HG02678 (cell line): ENCODE data around the gene KIAA0513.
"Not testable (repeated sequence)": the region's sequence is repeated elsewhere in the genome, so short reads cannot be mapped to it uniquely, and the experiment has no call there.

Experiments
- ATAC-seq: cut with Tn5 transposase; IDR thresholded peaks from one replicate; pipeline ENCODE4 v1.9.1; 2021; ENCODE audit warnings: mild to moderate bottlenecking, moderate library complexity; ENCODE audit not compliant: unreplicated experiment

KIAA0513 gene

DNA sequence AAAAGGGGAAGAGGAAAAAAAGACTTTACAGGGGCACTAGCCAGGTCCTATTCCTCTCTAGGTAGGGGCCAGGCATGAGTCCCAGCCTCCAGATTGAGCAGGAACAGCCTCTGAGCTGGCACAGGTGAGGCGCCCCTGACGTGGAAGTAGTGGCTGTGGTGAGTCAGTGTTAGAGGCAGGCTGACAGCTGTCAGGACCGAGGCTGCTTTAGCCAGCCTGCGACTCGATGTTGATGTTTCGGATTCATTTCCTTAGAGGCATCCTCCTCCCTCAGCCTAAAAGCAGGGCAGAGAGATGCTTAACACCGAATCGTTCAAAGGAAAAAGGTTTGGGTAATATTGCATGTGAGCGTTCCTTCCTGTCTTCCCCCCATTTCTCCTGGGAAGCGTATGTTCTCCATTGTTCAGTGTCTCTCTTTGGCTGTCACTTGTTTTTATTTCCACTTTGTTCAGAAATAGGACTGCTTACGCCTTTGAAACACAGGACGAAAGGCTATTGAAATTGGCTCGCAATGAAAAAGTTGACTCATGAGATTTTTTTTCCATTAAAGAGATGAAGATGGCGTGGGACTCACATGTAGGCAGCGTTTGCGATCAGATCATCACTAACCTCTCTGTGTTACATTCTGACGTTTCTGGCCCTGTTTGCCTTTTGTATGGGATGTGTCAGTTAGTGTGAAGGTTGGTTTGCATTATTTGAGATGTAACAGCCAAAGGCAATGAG lies 1.3 kb downstream of the KIAA0513 start:
- peak; percentile 35 for ATAC-seq

DNA sequence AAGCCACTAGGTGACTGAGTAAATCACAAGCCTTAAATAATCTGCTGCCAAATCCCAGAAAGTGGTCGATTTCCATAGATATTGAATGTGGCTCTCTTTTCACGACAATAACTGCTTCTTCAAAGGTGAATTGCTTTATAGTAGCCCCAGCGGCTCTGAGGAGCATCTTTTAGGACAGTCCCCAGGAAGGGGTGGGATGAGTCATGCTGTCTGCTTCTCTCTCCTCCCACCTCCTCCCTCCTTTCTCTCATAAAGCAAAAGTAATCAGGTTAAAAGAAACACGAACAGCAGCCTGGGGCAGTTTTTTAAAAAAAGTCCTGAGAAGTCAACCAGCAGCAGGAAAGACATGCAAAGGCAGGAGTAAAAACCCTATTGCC lies 1.8 kb downstream of the KIAA0513 start:
- no peak for ATAC-seq

DNA sequence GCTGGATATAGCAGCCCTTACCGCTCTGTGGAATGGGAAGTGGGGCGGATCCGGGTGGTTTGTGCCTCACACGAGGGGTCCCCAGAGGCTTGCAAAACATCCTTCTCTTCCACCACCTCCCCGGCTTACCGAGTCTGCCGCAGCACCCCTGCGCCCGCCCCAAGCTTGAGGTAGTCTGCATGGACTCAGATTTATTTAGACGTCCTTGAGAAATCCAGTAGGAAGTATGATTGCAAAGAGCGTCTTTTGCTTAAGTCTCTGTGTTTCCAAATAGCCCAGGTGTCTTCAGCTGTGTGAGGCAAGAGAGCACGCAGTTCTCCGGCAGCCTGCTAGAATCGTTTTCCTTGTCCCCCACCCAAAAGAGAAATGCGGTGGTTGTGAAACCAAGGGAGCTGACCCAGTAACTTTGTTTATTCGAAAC lies 2.4 kb downstream of the KIAA0513 start:
- ATAC-seq: no peak

- ATAC-seq: no peak
These were observed 3.9 kb downstream of the KIAA0513 start for GRCh38 chr16:85031451-85031850.

GRCh38 chr16:85032187-85032586 lies 4.6 kb downstream of the KIAA0513 start:
- ATAC-seq: not testable (repeated sequence)

DNA sequence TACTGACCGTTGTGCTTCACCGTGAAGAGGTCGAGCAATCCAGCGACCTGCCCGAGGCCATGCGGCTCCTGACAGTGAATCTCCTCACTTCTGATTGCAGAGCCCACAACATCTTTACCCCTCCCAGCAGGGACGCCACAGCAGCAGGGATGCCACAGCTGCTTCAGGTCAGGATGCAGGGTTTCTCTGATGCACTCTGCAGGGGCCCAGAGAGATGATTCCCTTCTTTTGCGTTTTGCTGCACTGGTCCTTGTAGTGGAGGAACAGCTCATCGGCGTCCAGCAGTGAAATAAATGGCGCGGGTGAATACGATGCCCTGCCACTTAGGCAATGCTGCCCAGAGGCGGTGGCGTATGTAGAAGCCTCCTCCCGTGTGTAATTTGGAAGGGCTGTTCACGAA lies 5.6 kb downstream of the KIAA0513 start:
- no peak for ATAC-seq

DNA sequence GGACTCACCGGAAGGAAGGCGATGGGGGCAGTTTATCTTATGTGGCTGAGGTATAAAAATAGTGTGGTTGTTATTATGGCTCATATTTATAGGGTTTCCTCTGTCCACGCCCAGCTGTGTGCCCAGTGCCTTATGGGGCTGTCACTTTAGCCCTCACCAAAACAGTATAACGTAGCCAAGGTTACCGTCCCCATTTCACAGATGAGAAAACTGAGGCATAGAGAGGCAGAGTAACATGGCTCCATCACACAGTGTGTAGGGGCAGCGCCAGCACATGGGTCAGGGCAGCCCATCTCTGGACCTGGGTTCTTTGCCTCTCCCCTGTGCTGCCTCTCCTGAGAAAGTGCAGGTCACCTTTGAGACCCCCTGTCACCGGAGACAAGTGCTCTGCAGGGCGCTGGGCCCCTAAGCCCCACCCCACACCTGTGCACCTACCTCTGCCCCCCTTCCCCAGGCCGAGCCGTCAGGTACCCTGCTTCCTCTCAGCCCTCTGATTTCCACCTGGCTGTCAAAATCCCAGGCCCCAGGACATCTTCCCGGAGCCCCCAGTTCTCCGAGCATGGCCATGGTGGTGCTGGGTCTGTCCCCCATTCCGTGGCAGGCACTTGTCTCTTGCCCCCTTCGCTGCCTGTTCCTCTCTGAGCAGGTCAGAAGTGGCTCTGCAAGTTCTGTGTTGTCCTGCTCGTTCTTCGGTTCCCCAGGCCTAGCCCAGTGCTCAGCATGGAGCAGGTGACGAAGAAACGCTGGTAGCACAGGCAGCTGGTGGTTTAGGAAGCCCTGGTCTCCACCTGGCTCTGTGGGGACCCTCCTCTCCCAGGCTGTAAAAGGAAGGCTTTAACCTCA lies 7.2 kb downstream of the KIAA0513 start:
- no peak for ATAC-seq

GRCh38 chr16:85036236-85037049 lies 8.8 kb downstream of the KIAA0513 start:
- ATAC-seq: no peak

GRCh38 chr16:85037050-85037410 lies 9.4 kb downstream of the KIAA0513 start:
- ATAC-seq: no peak

- ATAC-seq: no peak
These were observed 10.1 kb downstream of the KIAA0513 start for GRCh38 chr16:85037721-85038120.

DNA sequence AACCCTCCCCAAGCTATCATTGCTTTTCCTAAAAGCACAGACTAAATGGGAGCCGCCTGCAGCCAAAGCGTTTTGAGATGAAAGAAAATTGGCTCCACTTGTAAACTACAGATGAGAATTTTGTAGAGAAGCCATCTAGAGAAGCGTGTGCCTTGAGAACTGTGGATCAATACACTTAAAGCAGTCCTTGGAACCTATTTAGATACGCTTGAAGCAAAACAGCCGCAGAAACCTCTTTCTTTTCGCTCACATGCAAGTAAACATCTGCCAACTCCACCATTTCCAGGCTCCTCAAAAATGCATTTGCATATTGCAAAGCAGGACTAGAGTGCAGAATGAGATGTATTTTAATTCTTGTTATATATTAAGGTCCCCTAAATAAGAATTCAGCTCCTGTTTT lies 13.1 kb downstream of the KIAA0513 start:
- no peak for ATAC-seq

GRCh38 chr16:85041219-85042166 lies 13.9 kb downstream of the KIAA0513 start:
- no peak for ATAC-seq

DNA sequence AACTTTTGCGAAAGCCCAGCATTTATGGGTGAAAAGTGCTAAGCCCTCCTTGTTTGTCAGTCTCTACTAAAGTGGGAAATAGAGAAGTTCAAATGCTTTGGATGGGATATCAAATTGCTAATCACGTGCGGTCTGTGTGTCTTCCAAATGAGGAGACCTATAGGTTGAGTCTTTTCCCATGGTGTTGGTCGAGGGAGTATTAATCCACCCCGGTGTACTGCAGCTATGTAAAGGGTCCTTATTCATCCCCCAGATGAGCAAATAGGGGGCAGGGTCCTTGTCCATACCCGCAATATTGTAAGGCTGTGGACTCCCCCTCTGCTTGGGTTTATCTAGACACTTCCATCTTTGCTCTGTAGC lies 14.6 kb downstream of the KIAA0513 start:
- no peak for ATAC-seq

DNA sequence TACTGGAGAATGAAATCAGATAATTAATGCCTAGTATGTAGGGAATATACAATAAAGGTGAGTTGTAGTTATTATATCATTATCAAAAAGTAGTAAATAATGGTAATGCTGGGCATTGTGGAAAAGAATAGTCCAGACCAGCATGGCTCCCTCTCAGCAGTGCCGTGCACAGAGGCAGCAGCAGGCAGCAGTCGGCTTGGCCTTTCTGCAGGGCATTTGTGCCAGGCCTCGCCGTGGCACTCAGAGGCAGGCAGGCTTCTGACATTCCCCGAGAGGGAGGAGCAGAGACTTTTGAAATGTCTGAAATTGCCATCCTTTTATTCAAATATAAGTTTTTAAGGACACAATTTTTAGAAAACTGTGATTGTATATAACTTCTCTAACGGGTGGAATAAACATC lies 15.0 kb downstream of the KIAA0513 start:
- no peak for ATAC-seq

- no peak for ATAC-seq
These were observed 17.5 kb downstream of the KIAA0513 start for GRCh38 chr16:85045077-85045476.

- ATAC-seq: no peak
These were observed 18.3 kb downstream of the KIAA0513 start for GRCh38 chr16:85045641-85046471.

GRCh38 chr16:85046472-85046916 lies 18.9 kb downstream of the KIAA0513 start:
- no peak for ATAC-seq

DNA sequence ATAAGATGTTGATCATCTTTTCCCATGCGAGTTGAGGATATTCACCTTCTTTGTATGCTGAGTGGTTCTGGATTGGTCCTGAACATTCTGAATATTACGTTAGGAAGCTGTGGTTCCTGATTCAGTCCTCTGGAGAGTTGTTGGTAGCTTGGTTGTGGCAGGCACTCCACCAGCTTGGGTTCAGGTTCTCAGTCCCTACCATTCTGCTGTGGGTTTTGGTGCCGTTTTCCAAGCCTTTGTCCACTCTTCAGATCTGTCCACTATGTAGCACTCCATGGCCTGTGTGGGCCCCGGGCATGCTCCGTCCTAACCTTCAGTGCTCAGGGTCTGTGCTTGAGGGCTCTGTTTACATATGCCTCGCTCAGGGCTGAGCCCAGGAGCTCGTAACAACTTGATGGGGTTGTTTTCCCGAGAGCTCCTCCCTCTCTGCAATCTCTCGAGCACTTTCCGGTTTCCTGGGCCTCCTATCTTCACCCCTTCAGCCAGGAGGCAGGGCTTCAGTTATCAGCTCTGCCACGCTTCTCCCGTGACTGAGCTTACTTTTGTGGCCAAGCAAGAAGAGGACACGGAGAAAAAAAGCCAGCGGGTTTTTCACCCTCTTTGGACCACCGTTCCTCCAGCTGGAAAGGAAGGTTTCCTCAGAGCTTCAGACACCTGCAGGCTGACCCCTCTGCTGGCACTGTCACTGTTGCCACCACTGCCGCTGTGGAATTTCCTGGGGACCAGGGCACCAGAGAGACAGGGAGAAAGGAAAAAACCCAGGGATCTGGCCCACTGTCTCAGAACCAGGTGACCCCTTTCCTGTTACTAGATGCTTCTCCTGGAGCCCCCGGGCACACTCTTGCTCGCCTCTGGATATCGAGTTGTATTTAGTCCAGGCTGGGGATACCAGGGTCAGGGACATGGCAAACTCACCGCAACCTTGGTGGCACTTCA lies 19.6 kb downstream of the KIAA0513 start:
- ATAC-seq: no peak
